HFF-Myc (cell line): Measurements from ENCODE around the gene HSD17B14.
"Not testable (repeated sequence)": the region's sequence is repeated elsewhere in the genome, so short reads cannot be mapped to it uniquely, and the experiment has no call there.

Source experiments
- DNase-seq: peaks from one replicate; pipeline ENCODE4 v3.0.0-alpha.2; 2011; ENCODE audit warnings: low read depth; ENCODE audit errors: extremely low read depth
- H3K4me3 ChIP-seq: replicated peaks from 2 replicates; pipeline ENCODE4 v1.5.1; 2011; ENCODE audit warnings: low read depth, mild to moderate bottlenecking, control low read depth, low read length
- TF ChIP-seq, protein P1 (sequence below): IDR thresholded peaks from 2 replicates; pipeline ENCODE4 v1.5.1; 2012; ENCODE audit warnings: mild to moderate bottlenecking, low read depth, low read length, control low read depth; ENCODE audit errors: missing control alignments

The HSD17B14 gene

DNA sequence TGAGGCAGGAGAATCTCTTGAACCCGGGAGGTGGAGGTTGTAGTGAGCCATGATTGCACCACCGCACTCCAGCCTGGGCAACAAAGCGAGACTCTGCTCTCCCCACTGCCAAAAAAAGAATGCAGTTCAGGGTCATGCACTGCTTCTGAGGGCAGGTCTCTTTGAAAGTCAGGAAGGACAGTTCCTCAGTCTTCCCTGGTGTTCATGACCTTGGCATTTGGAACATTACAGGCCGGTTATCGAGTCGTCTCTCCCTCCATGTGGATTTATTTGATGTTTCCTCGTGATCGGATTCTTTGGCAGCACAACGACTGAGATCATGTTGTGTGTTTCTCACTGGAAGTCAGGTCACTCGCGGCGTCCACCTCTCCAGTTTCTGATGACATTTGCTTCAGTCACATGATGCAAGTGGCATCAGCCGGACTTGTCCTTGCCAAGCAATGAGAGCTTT, 63.8 kb downstream of the HSD17B14 start:
- DNase-seq: no peak
- TF ChIP-seq, protein P1, sequence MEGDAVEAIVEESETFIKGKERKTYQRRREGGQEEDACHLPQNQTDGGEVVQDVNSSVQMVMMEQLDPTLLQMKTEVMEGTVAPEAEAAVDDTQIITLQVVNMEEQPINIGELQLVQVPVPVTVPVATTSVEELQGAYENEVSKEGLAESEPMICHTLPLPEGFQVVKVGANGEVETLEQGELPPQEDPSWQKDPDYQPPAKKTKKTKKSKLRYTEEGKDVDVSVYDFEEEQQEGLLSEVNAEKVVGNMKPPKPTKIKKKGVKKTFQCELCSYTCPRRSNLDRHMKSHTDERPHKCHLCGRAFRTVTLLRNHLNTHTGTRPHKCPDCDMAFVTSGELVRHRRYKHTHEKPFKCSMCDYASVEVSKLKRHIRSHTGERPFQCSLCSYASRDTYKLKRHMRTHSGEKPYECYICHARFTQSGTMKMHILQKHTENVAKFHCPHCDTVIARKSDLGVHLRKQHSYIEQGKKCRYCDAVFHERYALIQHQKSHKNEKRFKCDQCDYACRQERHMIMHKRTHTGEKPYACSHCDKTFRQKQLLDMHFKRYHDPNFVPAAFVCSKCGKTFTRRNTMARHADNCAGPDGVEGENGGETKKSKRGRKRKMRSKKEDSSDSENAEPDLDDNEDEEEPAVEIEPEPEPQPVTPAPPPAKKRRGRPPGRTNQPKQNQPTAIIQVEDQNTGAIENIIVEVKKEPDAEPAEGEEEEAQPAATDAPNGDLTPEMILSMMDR: no peak
- H3K4me3 ChIP-seq: no peak overlapping the region

DNA sequence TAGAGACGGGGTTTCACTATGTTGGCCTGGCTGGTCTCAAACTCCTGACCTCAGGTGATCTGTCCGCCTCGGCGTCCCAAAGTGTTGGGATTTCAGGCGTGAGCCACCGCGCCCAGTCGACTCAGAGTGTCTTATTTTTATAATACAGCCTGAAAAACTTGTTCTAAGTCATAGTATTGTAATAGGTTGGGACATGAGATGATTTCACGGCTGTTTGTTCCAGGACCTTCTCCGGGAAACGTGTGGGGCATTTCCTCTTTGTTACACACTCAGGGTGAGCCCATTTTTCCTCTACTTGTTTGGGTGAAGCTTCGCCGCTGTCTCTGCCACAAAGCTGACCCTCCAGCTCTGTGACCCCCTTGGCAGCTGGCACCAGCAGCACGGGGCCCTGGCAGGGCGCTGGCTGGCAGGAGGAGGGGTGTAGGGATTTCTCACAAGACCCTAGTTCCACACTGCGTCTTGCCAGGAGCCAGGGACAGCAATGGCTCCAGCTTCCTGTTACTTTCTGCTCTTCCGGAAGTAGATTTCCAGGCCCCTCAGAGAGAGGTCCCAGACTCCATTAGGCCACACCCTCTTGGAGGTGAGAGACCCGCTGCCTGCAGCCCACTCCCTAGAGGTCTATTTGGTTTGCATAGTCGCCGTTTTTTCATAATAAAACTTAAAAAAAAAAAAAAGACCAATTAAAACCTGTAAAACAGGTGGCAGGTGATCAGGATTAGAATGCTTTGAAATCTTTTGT, 65.4 kb downstream of the HSD17B14 start:
- TF ChIP-seq, protein P1: no peak
- no peak for DNase-seq
- H3K4me3 ChIP-seq: no peak overlapping the region

DNA sequence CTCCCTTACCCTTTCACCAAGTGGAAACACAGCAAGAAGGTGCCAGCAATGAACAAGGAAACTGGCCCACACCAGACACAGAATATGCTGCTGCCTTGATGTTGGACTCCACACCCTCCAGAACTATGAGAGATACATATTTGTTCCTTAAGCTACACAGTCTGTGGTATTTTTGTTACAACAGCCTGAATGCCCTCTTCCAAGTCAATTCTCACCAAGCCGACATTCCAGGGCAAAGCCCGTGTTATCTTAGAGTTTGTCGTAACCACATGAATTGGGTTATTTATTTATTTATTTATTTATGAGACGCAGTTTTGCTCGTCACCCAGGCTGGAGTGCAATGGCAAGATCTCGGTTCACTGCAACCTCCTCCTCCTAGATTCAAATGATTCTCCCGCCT, 66.0 kb downstream of the HSD17B14 start:
- no peak overlapping the region for H3K4me3 ChIP-seq
- TF ChIP-seq, protein P1: no peak
- DNase-seq: no peak

DNA sequence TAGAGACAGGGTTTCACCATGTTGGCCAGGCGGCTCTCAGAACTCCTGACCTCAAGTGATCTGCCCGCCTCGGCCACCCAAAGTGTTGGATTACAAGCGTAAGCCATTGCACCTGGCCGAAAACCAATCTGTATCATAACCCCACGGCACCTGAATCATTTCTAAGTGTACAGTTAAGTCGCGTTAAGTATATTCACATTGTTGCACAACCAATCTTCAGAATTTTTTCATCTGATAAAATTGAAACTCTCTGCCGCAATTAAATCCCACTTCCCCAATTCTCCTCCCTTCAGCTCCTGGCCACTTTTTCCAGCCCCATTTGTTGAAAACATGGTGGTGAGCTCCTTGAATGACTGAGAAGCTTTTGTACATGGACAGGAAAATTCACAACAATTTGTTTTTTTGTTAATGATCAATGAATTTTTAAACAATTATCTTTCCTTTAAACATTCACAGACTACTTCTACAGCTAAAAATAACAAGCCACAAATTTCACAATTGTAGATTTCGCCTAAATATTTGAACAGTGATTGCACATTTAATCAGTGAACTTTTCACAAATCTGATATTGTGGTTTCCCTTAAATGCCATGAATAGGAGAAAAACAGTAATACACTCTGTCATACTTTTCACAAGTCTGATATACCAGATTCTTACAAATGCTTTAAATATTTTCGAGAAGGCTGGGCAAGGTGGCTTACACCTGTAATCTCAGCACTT, 67.1 kb downstream of the HSD17B14 start:
- TF ChIP-seq, protein P1: no peak
- DNase-seq: no peak
- H3K4me3 ChIP-seq: no peak overlapping the region

DNA sequence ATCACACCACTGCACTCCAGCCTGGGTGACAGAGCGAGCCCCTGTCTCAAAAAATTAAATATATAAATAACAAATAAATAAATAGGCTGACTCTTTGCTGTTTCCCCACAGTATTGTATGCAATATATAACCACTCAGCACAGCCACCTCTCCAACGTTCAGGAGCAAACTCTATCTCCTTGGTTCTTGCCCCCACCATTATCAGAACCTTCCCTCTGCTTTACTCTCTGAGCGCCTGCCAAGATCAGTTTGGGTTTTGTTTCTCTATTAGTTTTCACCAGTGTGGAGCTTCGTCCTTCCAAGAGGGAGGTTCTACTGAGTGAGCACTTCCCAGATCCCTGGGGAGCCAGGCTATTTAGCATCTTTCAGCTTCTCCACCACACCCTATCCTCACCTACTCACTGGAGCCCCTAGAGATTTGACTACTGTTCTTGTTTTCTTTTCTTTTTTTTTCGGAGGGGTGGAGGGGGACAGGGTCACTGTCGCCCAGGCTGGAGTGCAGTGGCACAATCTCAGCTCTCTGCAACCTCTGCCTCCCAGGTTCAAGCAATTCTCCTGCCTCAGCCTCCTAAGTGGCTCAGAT, 68.0 kb downstream of the HSD17B14 start:
- not testable (repeated sequence) for DNase-seq, H3K4me3 ChIP-seq

DNA sequence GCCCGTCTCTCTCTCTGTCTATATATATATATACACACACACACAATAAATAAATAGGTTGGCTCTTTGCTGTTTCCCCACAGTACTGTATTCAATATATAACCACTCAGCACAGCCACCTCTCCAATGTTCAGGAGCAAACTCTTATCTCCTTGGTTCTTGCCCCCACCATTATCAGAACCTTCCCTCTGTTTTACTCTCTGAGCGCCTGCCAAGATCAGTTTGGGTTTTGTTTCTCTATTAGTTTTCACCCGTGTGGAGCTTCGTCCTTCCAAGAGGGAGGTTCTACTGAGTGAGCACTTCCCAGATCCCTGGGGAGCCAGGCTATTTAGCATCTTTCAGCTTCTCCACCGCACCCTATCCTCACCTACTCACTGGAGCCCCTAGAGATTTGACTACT, 70.5 kb downstream of the HSD17B14 start:
- not testable (repeated sequence) for DNase-seq

More for the DNA sequence above, 70.5 kb downstream of the HSD17B14 start:
- H3K4me3 ChIP-seq: not testable (repeated sequence)
